Stromal cell of bone marrow (primary cell): ENCODE measurements around the gene FGGY.
A peak's percentile ranks its signal among the peaks of the same experiment; 100 is the strongest.
"Not testable (repeated sequence)": the region's sequence is repeated elsewhere in the genome, so short reads cannot be mapped to it uniquely, and the experiment has no call there.

Experiments
- DNase-seq: peaks from one replicate; pipeline ENCODE4 v3.0.0-alpha.2; 2012; ENCODE audit warnings: low read depth

FGGY gene

GRCh38 chr1:59579222-59579621 lies 282.3 kb downstream of the FGGY start:
- no peak for DNase-seq

- no peak for DNase-seq
These were observed 283.4 kb downstream of the FGGY start for GRCh38 chr1:59580257-59580656.

GRCh38 chr1:59592410-59592809 lies 295.5 kb downstream of the FGGY start:
- DNase-seq, result not testable (repeated sequence)

- no peak for DNase-seq
These were observed 296.0 kb downstream of the FGGY start for GRCh38 chr1:59592924-59593323.

- DNase-seq, result no peak
These were observed 297.2 kb downstream of the FGGY start for GRCh38 chr1:59593798-59594790.

- DNase-seq, result no peak
These were observed 298.9 kb downstream of the FGGY start for GRCh38 chr1:59595774-59596173.

- DNase-seq, result peak; percentile 80
These were observed 299.5 kb downstream of the FGGY start for GRCh38 chr1:59596432-59596831.

GRCh38 chr1:59596956-59597355 lies 300.1 kb downstream of the FGGY start:
- no peak for DNase-seq

- no peak for DNase-seq
These were observed 300.7 kb downstream of the FGGY start for GRCh38 chr1:59597420-59598119.

GRCh38 chr1:59598120-59598440 lies 301.2 kb downstream of the FGGY start:
- no peak for DNase-seq

- peak; percentile 39 for DNase-seq
These were observed 304.1 kb downstream of the FGGY start for GRCh38 chr1:59601041-59601441.

GRCh38 chr1:59601811-59602210 lies 304.9 kb downstream of the FGGY start:
- DNase-seq, result no peak

GRCh38 chr1:59604191-59604590 lies 307.3 kb downstream of the FGGY start:
- no peak for DNase-seq

- no peak for DNase-seq
These were observed 308.3 kb downstream of the FGGY start for GRCh38 chr1:59605184-59605583.

GRCh38 chr1:59605761-59606160 lies 308.9 kb downstream of the FGGY start:
- DNase-seq, result peak; percentile 18

- DNase-seq, result no peak
These were observed 312.4 kb downstream of the FGGY start for GRCh38 chr1:59609245-59609644.

GRCh38 chr1:59610499-59610898 lies 313.6 kb downstream of the FGGY start:
- DNase-seq, result not testable (repeated sequence)

- no peak for DNase-seq
These were observed 320.5 kb downstream of the FGGY start for GRCh38 chr1:59617434-59617833.

GRCh38 chr1:59619557-59619956 lies 322.7 kb downstream of the FGGY start:
- no peak for DNase-seq

- no peak for DNase-seq
These were observed 328.5 kb downstream of the FGGY start for GRCh38 chr1:59625384-59625783.

- DNase-seq, result no peak
These were observed 334.8 kb downstream of the FGGY start for GRCh38 chr1:59631561-59632255.

- no peak for DNase-seq
These were observed 338.2 kb downstream of the FGGY start for GRCh38 chr1:59635097-59635496.
